ENCODE results near the gene SPAG16. TPM values are rescaled to one million over a fixed set of nuclear protein-coding genes. Genes with fewer than 3 reads are reported as not detected.

SPAG16 gene
- polyA plus RNA-seq, 1 of the 3 experiments (the other 2 are of a cell fraction) = 29.5 TPM

DNA sequence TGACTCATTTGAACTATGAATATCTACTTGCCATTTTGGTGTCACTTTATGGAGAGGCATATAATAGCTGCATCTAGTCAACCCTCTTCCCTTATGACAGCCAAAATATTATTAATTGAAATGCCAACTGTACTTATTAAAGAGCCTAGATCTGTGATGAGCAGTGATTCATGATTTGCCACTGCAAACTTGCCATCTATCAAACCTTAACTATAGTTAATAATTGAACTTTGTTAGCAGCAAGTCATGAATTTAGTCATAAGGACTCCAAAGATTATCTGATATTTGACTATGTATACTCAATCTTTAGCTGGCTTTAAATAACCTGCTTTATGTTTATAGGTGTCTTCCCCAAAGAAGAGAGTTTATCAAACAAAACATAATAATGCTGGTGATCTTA, 1010.2 kb downstream of the SPAG16 start:
- H3K4me2 ChIP-seq = no peak overlapping the region
- ChIA-PET POLR2A (no interaction called here), CTCF (interaction anchor here (1.2 to 2.5 kb wide), 2 partner anchors 15 to 25 kb away, joined by 3 to 8 read pairs; no protein-coding TSS in a partner anchor)
- H4K20me1 ChIP-seq (ENCODE audit: insufficient read depth) = no peaks in the 10 kb centered on the region
- no peak overlapping the region for H2AFZ ChIP-seq (ENCODE audit: low read depth)
- H3K27ac ChIP-seq (ENCODE audit: low read depth in 2 of 2, low read length in 1 of 2) = no peak overlapping the region
- DNase-seq = no peak
- H3K27me3 ChIP-seq (ENCODE audit: insufficient read depth) = no peaks in the 10 kb centered on the region
- H3K9ac ChIP-seq = no peak overlapping the region
- no peaks in the 10 kb centered on the region for H3K9me2 ChIP-seq
- H3K36me3 ChIP-seq (replicated peaks in 1 of 2; ENCODE audit: control insufficient read depth in 1 of 2, insufficient read depth in 2 of 2, low read length in 1 of 2) = no peaks in the 10 kb centered on the region
- H3K4me1 ChIP-seq (ENCODE audit: control insufficient read depth in 1 of 2, insufficient read depth in 2 of 2, low read depth in 1 of 2, low read length in 1 of 2) = no peaks in the 10 kb centered on the region
- no peaks in the 10 kb centered on the region for H3F3A ChIP-seq (replicated peaks; ENCODE audit: insufficient read depth)
- no peaks in the 10 kb centered on the region for H3K79me2 ChIP-seq (ENCODE audit: insufficient read depth)
- H3K4me3 ChIP-seq (ENCODE audit: low read depth in 2 of 2, low read length in 1 of 2) = no peak overlapping the region
- H3K9me3 ChIP-seq = peaks cover 14% of the 10 kb centered on the region; the same call in 1 of the 2 replicates
- TF ChIP-seq POLR2AphosphoS5 (IDR thresholded peaks at IDR 0.05; ENCODE audit: low read depth, low read length) = no peak
- no peak for TF ChIP-seq MXI1 (IDR thresholded peaks at IDR 0.05; ENCODE audit: low read depth, low read length)
- TF ChIP-seq NRF1 (IDR thresholded peaks at IDR 0.05; ENCODE audit: low read depth, low read length) = no peak
- no peak for TF ChIP-seq FOSL2 (IDR thresholded peaks at IDR 0.05; ENCODE audit: borderline replicate concordance, low read depth)
- TF ChIP-seq, protein P1, sequence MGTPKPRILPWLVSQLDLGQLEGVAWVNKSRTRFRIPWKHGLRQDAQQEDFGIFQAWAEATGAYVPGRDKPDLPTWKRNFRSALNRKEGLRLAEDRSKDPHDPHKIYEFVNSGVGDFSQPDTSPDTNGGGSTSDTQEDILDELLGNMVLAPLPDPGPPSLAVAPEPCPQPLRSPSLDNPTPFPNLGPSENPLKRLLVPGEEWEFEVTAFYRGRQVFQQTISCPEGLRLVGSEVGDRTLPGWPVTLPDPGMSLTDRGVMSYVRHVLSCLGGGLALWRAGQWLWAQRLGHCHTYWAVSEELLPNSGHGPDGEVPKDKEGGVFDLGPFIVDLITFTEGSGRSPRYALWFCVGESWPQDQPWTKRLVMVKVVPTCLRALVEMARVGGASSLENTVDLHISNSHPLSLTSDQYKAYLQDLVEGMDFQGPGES (IDR thresholded peaks at IDR 0.05; ENCODE audit: low read depth, low read length) = no peak
- TF ChIP-seq, protein P2, sequence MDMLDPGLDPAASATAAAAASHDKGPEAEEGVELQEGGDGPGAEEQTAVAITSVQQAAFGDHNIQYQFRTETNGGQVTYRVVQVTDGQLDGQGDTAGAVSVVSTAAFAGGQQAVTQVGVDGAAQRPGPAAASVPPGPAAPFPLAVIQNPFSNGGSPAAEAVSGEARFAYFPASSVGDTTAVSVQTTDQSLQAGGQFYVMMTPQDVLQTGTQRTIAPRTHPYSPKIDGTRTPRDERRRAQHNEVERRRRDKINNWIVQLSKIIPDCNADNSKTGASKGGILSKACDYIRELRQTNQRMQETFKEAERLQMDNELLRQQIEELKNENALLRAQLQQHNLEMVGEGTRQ (IDR thresholded peaks at IDR 0.05; ENCODE audit: borderline replicate concordance, low read depth, low read length) = no peak
- TF ChIP-seq MEF2A (IDR thresholded peaks at IDR 0.05; ENCODE audit: borderline replicate concordance, low read depth) = no peak
- no peak for TF ChIP-seq CHD2 (IDR thresholded peaks at IDR 0.05; ENCODE audit: low read length, partially characterized antibody)
- TF ChIP-seq, protein P3, sequence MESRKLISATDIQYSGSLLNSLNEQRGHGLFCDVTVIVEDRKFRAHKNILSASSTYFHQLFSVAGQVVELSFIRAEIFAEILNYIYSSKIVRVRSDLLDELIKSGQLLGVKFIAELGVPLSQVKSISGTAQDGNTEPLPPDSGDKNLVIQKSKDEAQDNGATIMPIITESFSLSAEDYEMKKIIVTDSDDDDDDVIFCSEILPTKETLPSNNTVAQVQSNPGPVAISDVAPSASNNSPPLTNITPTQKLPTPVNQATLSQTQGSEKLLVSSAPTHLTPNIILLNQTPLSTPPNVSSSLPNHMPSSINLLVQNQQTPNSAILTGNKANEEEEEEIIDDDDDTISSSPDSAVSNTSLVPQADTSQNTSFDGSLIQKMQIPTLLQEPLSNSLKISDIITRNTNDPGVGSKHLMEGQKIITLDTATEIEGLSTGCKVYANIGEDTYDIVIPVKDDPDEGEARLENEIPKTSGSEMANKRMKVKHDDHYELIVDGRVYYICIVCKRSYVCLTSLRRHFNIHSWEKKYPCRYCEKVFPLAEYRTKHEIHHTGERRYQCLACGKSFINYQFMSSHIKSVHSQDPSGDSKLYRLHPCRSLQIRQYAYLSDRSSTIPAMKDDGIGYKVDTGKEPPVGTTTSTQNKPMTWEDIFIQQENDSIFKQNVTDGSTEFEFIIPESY (IDR thresholded peaks at IDR 0.05; ENCODE audit: borderline replicate concordance, low read depth) = no peak
- TF ChIP-seq, protein P4, sequence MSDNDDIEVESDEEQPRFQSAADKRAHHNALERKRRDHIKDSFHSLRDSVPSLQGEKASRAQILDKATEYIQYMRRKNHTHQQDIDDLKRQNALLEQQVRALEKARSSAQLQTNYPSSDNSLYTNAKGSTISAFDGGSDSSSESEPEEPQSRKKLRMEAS (IDR thresholded peaks at IDR 0.05; ENCODE audit: low read depth) = no peak
- TF ChIP-seq TEAD4 (IDR thresholded peaks at IDR 0.05; ENCODE audit: borderline replicate concordance, insufficient read depth) = no peak
- TF ChIP-seq GABPA (IDR thresholded peaks at IDR 0.05; ENCODE audit: low read depth) = no peak
- no peak for TF ChIP-seq NFIC (IDR thresholded peaks at IDR 0.05; ENCODE audit: borderline replicate concordance)
- no peak for TF ChIP-seq SMC3 (IDR thresholded peaks at IDR 0.05; ENCODE audit: low read depth, low read length)
- no peak for TF ChIP-seq RAD21 (IDR thresholded peaks at IDR 0.05; ENCODE audit: low read length)
- TF ChIP-seq JUND (IDR thresholded peaks at IDR 0.05) = no peak
- no peak for TF ChIP-seq EP300 (IDR thresholded peaks at IDR 0.05; ENCODE audit: borderline replicate concordance in 1 of 2, low read depth in 1 of 2, low read length in 1 of 2)
- TF ChIP-seq GATA2 (CRISPR knock-in tag; IDR thresholded peaks at IDR 0.05) = no peak
- TF ChIP-seq ELF1 (IDR thresholded peaks at IDR 0.05) = no peak
- no peak for TF ChIP-seq EZH2phosphoT487 (IDR thresholded peaks at IDR 0.05; ENCODE audit: borderline replicate concordance, low read depth)
